Heart left ventricle (tissue), 16 donors: ENCODE data around the gene ETNK2. TPM values are rescaled to one million over a fixed set of nuclear protein-coding genes. Genes with fewer than 3 reads are reported as not detected.

Experiments used
- ATAC-seq, 4 donors: fragments of 200-7000 bp; cut with Tn5 transposase; one replicate each; pipeline ENCODE4 v1.9.1; 2020 to 2022; ENCODE audit warnings: moderate library complexity in 4 of 4, mild to moderate bottlenecking in 3 of 4, moderate number of reproducible peaks in 1 of 4
- DNase-seq, 5 donors: peaks; one replicate each; pipeline ENCODE4 v3.0.0-alpha.2; 2020
- H3K27ac ChIP-seq, 12 donors: fragments of 200-600 bp; sonication (generic) in 4 of 12; one replicate each; pipeline versions ENCODE4 v1.5.0 to v1.8.0; 2016 to 2022; ENCODE audit warnings: mild to moderate bottlenecking in 2 of 12
- H3K27me3 ChIP-seq, 9 donors: fragments of 200-600 bp; sonication (generic) in 2 of 9; one replicate each; pipeline versions ENCODE4 v1.5.1 to v1.8.0; 2016 to 2022; ENCODE audit warnings: mild to moderate bottlenecking in 3 of 9
- H3K36me3 ChIP-seq, 9 donors: fragments of 200-600 bp; sonication (generic) in 2 of 9; one replicate each; pipeline versions ENCODE4 v1.5.0 to v1.8.0; 2018 to 2022; ENCODE audit warnings: mild to moderate bottlenecking in 2 of 9
- H3K4me1 ChIP-seq, 12 donors: fragments of 200-600 bp; sonication (generic) in 4 of 12; one replicate each; pipeline versions ENCODE4 v1.5.0 to v1.8.0; 2016 to 2022; ENCODE audit warnings: mild to moderate bottlenecking in 3 of 12
- H3K4me3 ChIP-seq, 12 donors: fragments of 200-600 bp; sonication (generic) in 4 of 12; one replicate each; pipeline versions ENCODE4 v1.5.0 to v1.8.0; 2017 to 2022; ENCODE audit warnings: mild to moderate bottlenecking in 9 of 12, moderate library complexity in 4 of 12
- H3K9me3 ChIP-seq, 12 donors: fragments of 200-600 bp; sonication (generic) in 4 of 12; one replicate each; pipeline versions ENCODE4 v1.5.0 to v1.8.0; 2016 to 2022; ENCODE audit warnings: mild to moderate bottlenecking in 1 of 12
- CTCF ChIP-seq, 12 donors: fragments of 200-600 bp; sonication (generic) in 4 of 12; IDR thresholded peaks; one replicate each; pipeline versions ENCODE4 v1.5.0 to v1.8.0; 2018 to 2022; ENCODE audit warnings: antibody characterized with exemption in 12 of 12, mild to moderate bottlenecking in 5 of 12
- POLR2A ChIP-seq, 2 donors: fragments of 450-650 bp; IDR thresholded peaks; one replicate each; pipeline ENCODE4 v1.6.1; 2017; ENCODE audit warnings: antibody characterized with exemption in 2 of 2, mild to moderate bottlenecking in 2 of 2, moderate library complexity in 2 of 2
- WGBS, 4 donors: extraction: QIAGEN DNeasy Blood & Tissue Kit in 2 of 4; methylation state at CpG; one replicate each; pipeline versions ENCODE4 v1.1.5 to v1.1.7; 2013 to 2018; 5-methylcytosine and 5-hydroxymethylcytosine counted together
- intact Hi-C, 10 donors: fragments of 100-400 bp; cut with DNase I; formaldehyde crosslinking; loops; one replicate each; pipeline versions ENCODE4 v1.11.1 to v1.14.2; 2022
- polyA plus RNA-seq, 2 donors: library from polyadenylated mRNA; stranded (reverse); fragments of 200-250 nt; gene quantifications; one replicate each; pipeline ENCODE4 v1.2.3, GENCODE V29; 2013
- total RNA-seq, 9 donors: library from RNA; depleted of rRNA in 2 of 9; stranded (reverse); fragments of >200 nt in 2 of 9; fragmentation: NEBNext Ultra II Directional in 3 of 9; extraction: Animal tissue kit (Norgen Biotek cat#: 25700) in 3 of 9; gene quantifications; one replicate each; pipeline versions ENCODE4 v1.1.0 to v1.2.4, GENCODE V29; 2016 to 2023
- donor health status: ischemic (EF 13 %, LVEDD 7.1; RV severe dilation, severe dysfunction).
- donor health status: healthy with polysubstance abuse.
- donor health status: DM: no; HTN: yes; CAD: no.
- donor health status: DM: no; HTN: no; CAD: no.
- donor health status: ischemic (EF 25% LVEDD 6.9; RV normal size, moderate dysfunction).
- donor health status: ischemic (EF 25% LVEDD 5.7; RV mildly dilated, moderate dysfunction).
- donor health status: healthy.
- donor health status: DM: yes; HTN: yes; CAD: no.
- donor health status: ischemic (EF 35%, LVEDD 5.7; RV mildly dilated, moderate dysfunction).
- donor health status: nonischemic (EF 11% LVEDD 7.7; RV severe dilation, severe dysfunction).
- donor health status: DM: yes; HTN: yes; CAD: no.
- donor health status: PGD.
- donor health status: ischemic (EF 29% LVEDD 5.4; RV normal size, mild dysfunction).
- donor health status: nonischemic (EF 23%, LVEDD 6.1; RV moderate dilation, normal function).

Gene ETNK2
- total and polyA plus RNA-seq, 11 donors, result 1.1 to 16.3 (median 3.0) TPM

GRCh38 chr1:204107892-204108291 is 44.0 kb downstream of the ETNK2 start:
- no peak for DNase-seq
- no peaks in the 10 kb centered on the region for H3K9me3 ChIP-seq
- H3K27me3 ChIP-seq, result no peaks in the 10 kb centered on the region
- peak in 1 of 4 donors; percentile 12 for ATAC-seq
- H3K27ac ChIP-seq, result peak overlapping the region in 8 of 12 donors; percentile 8 to 71 (median 44)
- H3K36me3 ChIP-seq, result no peaks in the 10 kb centered on the region
- no peak for TF ChIP-seq POLR2A (IDR thresholded peaks at IDR 0.05)
- TF ChIP-seq CTCF (IDR thresholded peaks at IDR 0.05), result no peak
- H3K4me3 ChIP-seq, result no peak overlapping the region
- intact Hi-C loops, result no loop called here
- peaks cover 0 to 65% (median 40%) of the 10 kb centered on the region in 12 donors for H3K4me1 ChIP-seq
- WGBS, 4 donors, result 75 to 85% (median 81%) methylated on average over 2 of the region's 2 CpGs

GRCh38 chr1:204106825-204107224 is 45.0 kb downstream of the ETNK2 start:
- Histone ChIP-seq H3K4me1 (peaks cover 0 to 72% (median 50%) of the 10 kb centered on the region in 12 donors), H3K4me3 (no peak overlapping the region), H3K36me3 (no peaks in the 10 kb centered on the region), H3K9me3 (no peaks in the 10 kb centered on the region), H3K27me3 (no peaks in the 10 kb centered on the region), H3K27ac (no peak overlapping the region)
- 95 to 100% (median 97%) methylated on average over 1 of the region's 1 CpG for WGBS, 4 donors
- DNase-seq, result no peak
- no peak for TF ChIP-seq CTCF (IDR thresholded peaks at IDR 0.05)
- TF ChIP-seq POLR2A (IDR thresholded peaks at IDR 0.05), result no peak
- intact Hi-C loops, result no loop called here
- ATAC-seq, result no peak

GRCh38 chr1:204105131-204105515 is 46.7 kb downstream of the ETNK2 start:
- H3K4me1 ChIP-seq, result peaks cover 0 to 82% (median 53%) of the 10 kb centered on the region in 12 donors
- no peaks in the 10 kb centered on the region for H3K36me3 ChIP-seq
- H3K4me3 ChIP-seq, result no peak overlapping the region
- 75 to 86% (median 80%) methylated on average over 6 of the region's 6 CpGs for WGBS, 4 donors
- H3K9me3 ChIP-seq, result no peaks in the 10 kb centered on the region
- TF ChIP-seq CTCF (IDR thresholded peaks at IDR 0.05), result no peak
- TF ChIP-seq POLR2A (IDR thresholded peaks at IDR 0.05), result no peak
- no peaks in the 10 kb centered on the region for H3K27me3 ChIP-seq
- intact Hi-C loops, result no loop called here
- H3K27ac ChIP-seq, result peak overlapping the region in 10 of 12 donors; percentile 24 to 82 (median 68)
- DNase-seq (peak in 1 of 5 donors; percentile 28), ATAC-seq (no peak)

GRCh38 chr1:204104331-204105130 is 47.3 kb downstream of the ETNK2 start:
- TF ChIP-seq CTCF (IDR thresholded peaks at IDR 0.05), result no peak
- no peak for TF ChIP-seq POLR2A (IDR thresholded peaks at IDR 0.05)
- Histone ChIP-seq H3K27ac (peak overlapping the region; percentile 35 to 82 (median 68)), H3K9me3 (no peaks in the 10 kb centered on the region), H3K4me1 (peaks cover 0 to 80% (median 53%) of the 10 kb centered on the region in 12 donors), H3K27me3 (no peaks in the 10 kb centered on the region), H3K4me3 (peak overlapping the region in 1 of 12 donors; percentile 9), H3K36me3 (no peaks in the 10 kb centered on the region)
- intact Hi-C loops, result no loop called here
- WGBS, 4 donors, result 64 to 70% (median 65%) methylated on average over 13 to 14 of the region's 14 CpGs
- DNase-seq, result peak; percentile 35 to 78 (median 62)
- ATAC-seq, result peak; percentile 23 to 71 (median 67)
